Measurements from ENCODE around the gene KLK13. TPM values are rescaled to one million over a fixed set of nuclear protein-coding genes. Genes with fewer than 3 reads are reported as not detected.

Gene KLK13
- total and polyA plus RNA-seq, 2 experiments from 2014 or later: 0.45 TPM; not detected in 1

GRCh38 chr19:51070334-51071094, 5.6 kb upstream of the KLK13 start:
- no peak for TF ChIP-seq CTCF (IDR thresholded peaks at IDR 0.05; ENCODE audit: low read depth, low read length)
- H3K4me3 ChIP-seq: no peak overlapping the region
- H3K27me3 ChIP-seq: peaks cover 13% of the 10 kb centered on the region
- H3K4me1 ChIP-seq (ENCODE audit: low read depth): no peaks in the 10 kb centered on the region
- no peak overlapping the region for H3K27ac ChIP-seq
- H3K36me3 ChIP-seq: no peaks in the 10 kb centered on the region
- DNase-seq (ENCODE audit: low read depth in 1 of 2, low spot score in 1 of 2): no peak
- no peaks in the 10 kb centered on the region for H3K9me3 ChIP-seq (ENCODE audit: low read depth)

- no peak for TF ChIP-seq CTCF (IDR thresholded peaks at IDR 0.05; ENCODE audit: low read depth, low read length)
- Histone ChIP-seq H3K4me1 (ENCODE audit: low read depth) (no peaks in the 10 kb centered on the region), H3K9me3 (ENCODE audit: low read depth) (no peaks in the 10 kb centered on the region), H3K36me3 (no peaks in the 10 kb centered on the region), H3K27me3 (peaks cover 15% of the 10 kb centered on the region), H3K4me3 (no peak overlapping the region), H3K27ac (no peak overlapping the region)
- no peak for DNase-seq (ENCODE audit: low read depth in 1 of 2, low spot score in 1 of 2)
Observed at GRCh38 chr19:51066393-51067186, 1.7 kb upstream of the KLK13 start.

GRCh38 chr19:51065221-51065960, 499 bp upstream of the KLK13 start:
- Histone ChIP-seq H3K4me3 (peak overlapping the region; percentile 29), H3K36me3 (no peaks in the 10 kb centered on the region), H3K27me3 (peaks cover 14% of the 10 kb centered on the region), H3K9me3 (ENCODE audit: low read depth) (no peaks in the 10 kb centered on the region), H3K27ac (no peak overlapping the region), H3K4me1 (ENCODE audit: low read depth) (no peaks in the 10 kb centered on the region)
- TF ChIP-seq CTCF (IDR thresholded peaks at IDR 0.05; ENCODE audit: low read depth, low read length): no peak
- DNase-seq (ENCODE audit: low read depth in 1 of 2, low spot score in 1 of 2): peak in 1 of 2 donors; percentile 8

GRCh38 chr19:51063664-51064063, 1.2 kb downstream of the KLK13 start:
- no peaks in the 10 kb centered on the region for H3K4me1 ChIP-seq (ENCODE audit: low read depth)
- H3K27me3 ChIP-seq: peaks cover 10% of the 10 kb centered on the region
- H3K27ac ChIP-seq: no peak overlapping the region
- H3K4me3 ChIP-seq: no peak overlapping the region
- no peaks in the 10 kb centered on the region for H3K36me3 ChIP-seq
- no peak for TF ChIP-seq CTCF (IDR thresholded peaks at IDR 0.05; ENCODE audit: low read depth, low read length)
- DNase-seq (ENCODE audit: low read depth in 1 of 2, low spot score in 1 of 2): no peak
- H3K9me3 ChIP-seq (ENCODE audit: low read depth): no peaks in the 10 kb centered on the region

- TF ChIP-seq CTCF (IDR thresholded peaks at IDR 0.05; ENCODE audit: low read depth, low read length): no peak
- no peak overlapping the region for H3K27ac ChIP-seq
- H3K4me3 ChIP-seq: no peak overlapping the region
- no peak for DNase-seq (ENCODE audit: low read depth in 1 of 2, low spot score in 1 of 2)
- H3K4me1 ChIP-seq (ENCODE audit: low read depth): no peaks in the 10 kb centered on the region
- H3K9me3 ChIP-seq (ENCODE audit: low read depth): no peaks in the 10 kb centered on the region
- H3K36me3 ChIP-seq: no peaks in the 10 kb centered on the region
- peaks cover 6% of the 10 kb centered on the region for H3K27me3 ChIP-seq
Observed at GRCh38 chr19:51060973-51061372, 3.9 kb downstream of the KLK13 start.

Data from cardiac muscle cell (in vitro differentiated cells and primary cell).